HG02610 (cell line): Measurements from ENCODE around the gene LIME1.
"Not testable (repeated sequence)": the region's sequence is repeated elsewhere in the genome, so short reads cannot be mapped to it uniquely, and the experiment has no call there.

ENCODE experiments used
- ATAC-seq: cut with Tn5 transposase; IDR thresholded peaks from one replicate; pipeline ENCODE4 v1.9.1; 2021; ENCODE audit warnings: mild to moderate bottlenecking, moderate library complexity; ENCODE audit not compliant: unreplicated experiment

Gene LIME1

DNA sequence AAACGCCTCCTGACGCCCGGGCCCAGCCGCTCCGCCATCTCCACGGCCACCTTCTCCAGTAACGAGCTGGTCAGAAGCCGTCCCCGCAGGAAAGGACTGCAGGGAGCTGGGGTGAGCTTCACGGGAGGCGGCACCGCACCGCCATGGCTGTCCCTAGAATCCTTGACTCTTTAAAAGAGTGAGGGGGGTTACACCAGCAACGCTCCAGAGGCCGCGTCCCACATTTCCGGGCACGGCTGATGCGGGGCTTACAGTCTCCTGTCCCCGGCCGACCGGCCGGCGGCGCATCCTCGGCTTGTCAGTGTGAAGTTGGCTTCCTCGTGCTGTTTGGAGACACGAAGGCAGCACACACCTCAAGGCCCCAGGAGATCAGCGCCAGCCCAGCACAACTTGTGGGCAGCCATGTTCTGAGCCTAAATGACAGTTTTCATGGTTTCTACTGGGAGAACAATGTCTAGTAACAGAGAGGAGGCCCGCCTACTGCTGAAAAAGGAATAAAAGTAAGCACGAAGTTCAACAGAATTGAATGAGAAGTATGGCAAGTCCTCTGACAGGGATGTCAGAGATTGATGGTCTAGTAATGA is 33.5 kb downstream of the LIME1 start:
- ATAC-seq, result no peak

DNA sequence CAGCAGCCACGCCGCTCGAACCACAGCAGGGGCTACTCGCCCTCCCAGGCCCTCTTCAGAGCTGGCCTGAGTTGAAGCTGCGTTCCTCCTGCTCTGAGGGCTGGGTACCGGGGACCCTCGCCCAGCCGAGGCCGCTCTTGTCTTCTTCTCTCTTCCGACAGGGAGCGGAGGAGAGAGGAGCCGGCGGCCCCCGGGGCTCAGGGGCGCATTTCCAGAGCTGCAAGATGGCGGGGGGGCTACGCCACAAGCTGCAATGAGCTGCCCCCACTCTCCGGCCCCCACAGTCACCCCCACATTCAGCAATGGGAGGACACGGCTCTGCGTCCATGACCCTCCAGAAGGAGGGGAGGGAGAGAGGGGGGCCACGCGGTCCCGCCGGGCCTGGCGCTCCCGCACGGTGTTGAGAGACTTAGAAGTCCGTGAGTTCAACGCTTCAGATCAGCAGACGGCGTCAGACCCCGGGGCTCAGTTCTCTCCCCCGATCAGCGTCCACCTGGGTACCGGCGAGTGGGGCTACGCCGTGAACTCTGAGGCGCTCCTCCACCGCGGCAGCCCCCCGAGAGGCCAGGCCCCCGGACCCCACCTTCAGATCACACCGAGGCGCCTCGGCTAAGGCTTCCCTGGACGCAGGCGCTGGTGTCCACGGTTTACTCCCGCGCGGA is 34.7 kb downstream of the LIME1 start:
- ATAC-seq, result no peak

DNA sequence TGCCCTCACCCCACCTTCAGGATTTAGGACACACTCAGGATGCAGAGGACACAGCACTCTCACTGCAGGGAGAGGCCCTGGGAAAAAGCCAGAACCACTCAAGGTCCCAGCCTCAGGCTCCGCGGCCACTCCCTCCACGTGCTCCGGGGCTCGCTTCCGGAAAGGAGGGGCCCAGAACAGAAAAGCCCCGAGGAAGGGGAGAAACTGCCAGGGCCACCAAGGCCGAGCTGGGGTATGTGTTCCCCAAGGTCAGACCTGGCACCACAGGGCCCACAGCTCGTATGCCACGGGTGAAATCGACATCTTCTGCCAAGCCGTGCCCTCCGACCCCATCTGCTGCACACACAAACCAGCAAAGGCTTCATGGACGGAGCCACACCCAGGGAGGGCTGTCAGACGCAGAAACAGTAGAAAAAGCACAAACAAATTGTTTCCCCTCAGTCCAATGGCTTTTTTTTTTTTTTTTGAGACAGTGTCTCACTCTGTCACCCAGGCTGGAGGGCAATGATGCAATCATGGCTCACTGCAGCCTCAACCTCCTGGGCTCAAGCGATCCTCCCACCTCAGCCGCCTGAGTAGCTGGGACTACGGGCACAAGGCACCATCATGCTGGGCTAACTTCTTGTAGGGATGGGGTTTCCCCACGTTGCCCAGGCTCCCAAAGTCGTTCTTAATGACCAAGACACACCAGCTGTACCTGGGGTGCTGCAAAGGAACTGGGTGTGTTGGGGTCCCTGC is 36.5 kb downstream of the LIME1 start:
- no peak for ATAC-seq

DNA sequence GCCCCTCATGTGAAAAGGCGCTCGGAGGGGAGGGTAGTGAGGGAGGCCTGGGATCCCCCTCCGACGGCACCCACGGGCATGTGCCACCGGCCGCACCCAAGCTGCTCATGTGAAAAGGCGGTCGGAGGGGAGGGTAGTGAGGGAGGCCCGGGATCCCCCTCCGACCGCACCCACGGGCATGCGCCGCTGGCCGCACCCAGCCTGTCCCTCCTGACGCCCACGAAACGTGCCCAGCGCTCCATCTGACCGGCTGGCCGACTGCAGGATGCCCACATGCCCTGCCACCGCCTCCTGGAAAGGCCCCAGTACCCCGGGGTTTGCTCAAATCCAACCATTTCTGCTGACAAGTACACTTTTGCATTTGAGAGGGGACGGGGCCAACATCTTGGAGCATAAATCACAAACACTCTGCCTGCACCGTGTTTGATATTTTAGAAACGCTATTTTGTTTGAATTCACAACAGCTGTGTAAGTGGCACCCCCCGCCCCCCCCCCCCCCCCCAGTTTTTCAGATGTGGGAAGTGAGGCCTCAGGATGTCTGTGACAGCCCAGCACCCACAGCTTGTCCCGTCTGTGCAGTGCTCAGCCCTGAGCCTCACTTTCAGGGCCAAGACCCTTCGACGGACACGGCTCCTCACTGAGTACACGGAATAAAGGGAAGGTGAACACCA is 37.2 kb downstream of the LIME1 start:
- ATAC-seq, result no peak

DNA sequence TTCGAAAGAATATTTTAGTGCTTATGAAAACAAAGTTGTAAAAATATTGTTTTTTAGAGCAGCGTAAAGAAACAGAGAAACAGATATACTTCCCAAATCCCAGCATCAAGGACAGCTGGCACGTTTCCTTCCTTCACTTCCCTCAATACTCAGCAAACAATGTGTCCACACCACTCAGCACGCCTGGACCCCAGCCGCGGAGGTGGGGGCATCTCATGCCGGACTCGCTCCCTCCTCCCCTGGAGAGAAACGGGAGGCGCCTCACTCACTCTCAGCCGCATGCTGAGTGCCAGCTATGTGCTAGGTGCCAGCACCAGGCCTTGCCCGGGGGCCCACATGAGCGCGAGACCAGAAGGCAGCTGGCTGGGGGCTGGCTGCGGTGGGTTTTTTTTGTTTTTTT is 37.8 kb downstream of the LIME1 start:
- ATAC-seq, result no peak

- ATAC-seq, result no peak
Observed at GRCh38 chr20:63775096-63775978, 38.9 kb downstream of the LIME1 start.

DNA sequence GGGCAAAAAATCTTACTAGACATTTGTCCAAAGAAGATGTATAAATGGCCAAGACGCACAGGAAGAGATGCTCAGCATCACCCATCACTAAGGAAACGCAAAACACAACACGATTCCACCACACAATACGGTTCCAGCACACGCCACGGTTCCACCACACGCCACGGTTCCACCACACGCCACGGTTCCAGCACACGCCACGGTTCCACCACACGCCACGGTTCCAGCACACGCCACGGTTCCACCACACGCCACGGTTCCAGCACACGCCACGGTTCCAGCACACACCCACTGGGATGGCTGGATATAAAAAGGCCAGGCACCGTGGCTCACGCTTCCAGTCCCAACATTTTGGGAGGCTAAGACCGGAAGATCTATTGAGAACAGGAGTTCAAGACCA is 40.4 kb downstream of the LIME1 start:
- ATAC-seq, result not testable (repeated sequence)

DNA sequence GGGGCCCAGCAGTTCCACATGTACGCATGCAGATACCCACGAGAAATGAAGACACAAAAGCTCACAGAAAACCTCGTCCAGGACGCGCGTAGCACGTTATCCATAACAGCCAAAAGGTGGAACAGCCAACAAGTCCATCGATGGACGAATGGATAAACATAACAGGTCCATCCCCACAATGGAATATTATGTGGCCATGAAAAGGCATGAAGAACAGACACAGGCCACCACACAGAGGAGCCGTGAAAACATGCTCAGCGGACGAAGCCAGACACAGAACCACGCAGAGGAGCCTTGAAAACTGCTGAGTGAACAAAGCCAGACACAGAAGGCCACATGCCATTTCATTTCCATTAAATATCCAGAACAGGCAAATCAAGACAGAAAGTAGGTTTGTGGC is 41.1 kb downstream of the LIME1 start:
- ATAC-seq, result no peak

- no peak for ATAC-seq
Observed at GRCh38 chr20:63778034-63778752, 41.7 kb downstream of the LIME1 start.

GRCh38 chr20:63778857-63779256 is 42.4 kb downstream of the LIME1 start:
- ATAC-seq, result no peak

DNA sequence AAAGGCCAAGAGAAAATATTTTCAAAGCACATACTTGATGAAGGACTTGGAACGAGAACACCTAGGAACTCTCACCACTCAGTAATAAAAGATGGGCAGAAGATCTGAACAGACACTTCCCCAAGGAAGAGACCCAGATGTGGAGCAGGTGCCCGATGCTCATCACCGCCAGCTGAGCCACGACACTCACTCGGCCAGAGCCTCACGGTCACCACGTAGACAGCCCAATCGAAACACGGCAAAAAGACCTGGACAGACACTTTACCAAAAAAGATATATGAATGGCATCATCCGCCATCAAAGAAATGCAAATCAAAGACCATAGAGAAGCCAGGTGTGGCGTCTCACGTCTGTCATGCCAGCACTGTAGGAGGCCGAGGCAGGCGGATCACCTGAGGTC is 44.7 kb downstream of the LIME1 start:
- ATAC-seq, result no peak

- no peak for ATAC-seq
Observed at GRCh38 chr20:63782051-63782471, 45.6 kb downstream of the LIME1 start.

DNA sequence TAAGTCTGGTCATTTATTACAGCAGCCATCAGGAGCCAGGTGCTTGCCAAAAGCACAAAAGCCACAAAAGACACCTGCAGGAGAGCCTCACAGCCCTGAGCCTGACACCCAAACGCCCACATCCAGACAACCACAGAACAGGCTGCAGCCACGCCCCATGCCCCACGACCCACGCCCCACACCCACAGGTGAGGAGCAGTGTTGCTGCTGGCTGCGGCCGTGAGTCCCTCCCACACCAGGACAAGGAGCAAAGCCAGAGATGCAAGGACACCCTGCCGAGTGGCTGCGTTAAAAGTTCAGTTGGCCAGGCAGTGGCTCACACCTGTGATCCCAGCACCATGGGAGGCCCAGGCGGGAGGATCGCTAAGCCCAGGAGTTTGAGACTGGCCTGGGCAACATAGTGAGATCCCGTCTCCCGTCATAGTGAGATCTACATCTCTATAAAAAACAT is 46.1 kb downstream of the LIME1 start:
- ATAC-seq, result no peak

DNA sequence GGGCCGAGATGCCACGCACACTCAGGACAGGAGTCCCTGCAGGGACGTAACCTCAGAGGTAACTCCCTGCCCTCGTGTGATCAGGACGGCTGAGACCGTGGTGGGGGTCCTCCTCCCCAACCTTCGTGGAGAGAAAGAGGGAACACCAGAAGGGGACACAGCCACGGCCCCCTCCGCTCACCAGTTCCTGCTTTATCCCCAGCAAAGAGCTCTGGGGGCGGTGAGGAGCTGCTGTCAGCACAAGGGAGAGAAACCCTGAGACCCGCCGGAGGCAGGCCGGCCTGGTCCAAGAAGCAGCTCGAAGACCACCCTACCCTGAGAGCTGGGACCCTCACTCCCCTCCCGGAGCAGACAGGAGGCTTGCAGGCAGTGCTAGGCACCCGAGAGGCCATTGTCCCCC is 47.5 kb downstream of the LIME1 start:
- ATAC-seq, result no peak

- ATAC-seq, result no peak
Observed at GRCh38 chr20:63785691-63786131, 49.2 kb downstream of the LIME1 start.

GRCh38 chr20:63787302-63787701 is 50.8 kb downstream of the LIME1 start:
- ATAC-seq, result no peak

GRCh38 chr20:63787749-63788148 is 51.3 kb downstream of the LIME1 start:
- ATAC-seq, result no peak
